HCT116 (cell line): ENCODE measurements around the gene CFL1. TPM values are rescaled to one million over a fixed set of nuclear protein-coding genes. Genes with fewer than 3 reads are reported as not detected.

Experiments
- ATAC-seq: fragments of 200-7000 bp; cut with Tn5 transposase; 2 replicates; pipeline ENCODE4 v1.9.1; 2020; ENCODE audit warnings: mild to moderate bottlenecking, moderate library complexity
- BruUV-seq: library from RNA; stranded (reverse); fragments of 400-500 nt; replicated peaks from 2 replicates; lab custom pipeline; 2021; lab: Mats Ljungman, UMichigan
- CTCF ChIA-PET: fragments of 300-600 bp; sonication (Branson Sonifier 250); formaldehyde crosslinking; loops from one replicate; lab custom pipeline; 2021; ENCODE audit warnings: antibody characterized with exemption; lab: Charles Lee
- POLR2A ChIA-PET: fragments of 300-600, 350-600 bp; sonication (Branson Sonifier 250); formaldehyde crosslinking; loops from one replicate; lab custom pipeline; 2021; ENCODE audit warnings: antibody characterized with exemption; lab: Charles Lee
- RAD21 ChIA-PET, 2 experiments: fragments of 300-600 bp; sonication (Branson Sonifier 250); formaldehyde crosslinking; loops; one replicate each; lab custom pipeline; 2023; ENCODE audit warnings: low total read pairs in 2 of 2; ENCODE audit not compliant: uncharacterized antibody in 2 of 2, unreplicated experiment in 2 of 2, low non-redundant PET in 1 of 2; lab: Charles Lee
- DNase-seq: peaks from one replicate; pipeline ENCODE4 v3.0.0-alpha.2; 2010; ENCODE audit warnings: low read depth, low spot score
- H2AFZ ChIP-seq: fragments of 200-600 bp; shearing (Covaris generic), sonication (generic); 2 replicates; pipeline ENCODE4 v1.6.1; 2017; ENCODE audit warnings: low read depth, mixed run types, mixed read lengths, antibody characterized with exemption, low read length; ENCODE audit not compliant: poor library complexity, severe bottlenecking
- H3K27ac ChIP-seq: 2 replicates; pipeline ENCODE4 v1.5.1; 2012; ENCODE audit warnings: low read depth, low read length
- H3K27me3 ChIP-seq: fragments of 200-600 bp; sonication (generic); 2 replicates; pipeline ENCODE4 v1.6.1; 2016; ENCODE audit warnings: mixed run types, low read length, mixed read lengths; ENCODE audit not compliant: insufficient read depth
- H3K36me3 ChIP-seq, 2 experiments: fragments of 200-500 bp in 1 of 2; fragments of 200-600 bp in 1 of 2; sonication (Bioruptor generic) in 1 of 2; sonication (generic) in 1 of 2; 2 replicates each; pipeline versions ENCODE4 v1.5.1 to v1.6.1; 2014 to 2016; ENCODE audit warnings: low read length in 2 of 2, inconsistent platforms in 1 of 2, mixed read lengths in 1 of 2, mixed run types in 1 of 2; ENCODE audit not compliant: insufficient read depth in 2 of 2, control insufficient read depth in 1 of 2
- H3K4me1 ChIP-seq, 2 experiments: fragments of 200-600 bp in 1 of 2; sonication (generic) in 1 of 2; 2 replicates each; pipeline versions ENCODE4 v1.5.1 to v1.6.1; 2012 to 2017; ENCODE audit warnings: low read length in 2 of 2, inconsistent platforms in 1 of 2, mild to moderate bottlenecking in 1 of 2, mixed read lengths in 1 of 2, mixed run types in 1 of 2, moderate library complexity in 1 of 2; ENCODE audit not compliant: insufficient read depth in 2 of 2, control insufficient read depth in 1 of 2
- H3K4me2 ChIP-seq: fragments of 200-600 bp; sonication (generic); 2 replicates; pipeline ENCODE4 v1.6.1; 2017; ENCODE audit warnings: mixed run types, low read length, mixed read lengths
- H3K4me3 ChIP-seq, 2 experiments: fragments of 200-600 bp in 1 of 2; sonication (generic) in 1 of 2; replicated peaks in 1 of 2; 2 replicates each; pipeline ENCODE4 v1.5.1; 2011 to 2016; ENCODE audit warnings: low read length in 2 of 2, control low read depth in 1 of 2, low read depth in 1 of 2, mild to moderate bottlenecking in 1 of 2, mixed read lengths in 1 of 2, mixed run types in 1 of 2
- H3K79me2 ChIP-seq: fragments of 200-600 bp; sonication (generic); 2 replicates; pipeline ENCODE4 v1.6.1; 2017; ENCODE audit warnings: mild to moderate bottlenecking, mixed run types, low read length, moderate library complexity, mixed read lengths; ENCODE audit not compliant: insufficient read depth
- H3K9ac ChIP-seq: fragments of 200-600 bp; sonication (generic); 2 replicates; pipeline ENCODE4 v1.6.1; 2016; ENCODE audit warnings: low read length, mixed read lengths
- H3K9me2 ChIP-seq: fragments of 200-600 bp; sonication (generic), shearing (Covaris generic); 2 replicates; pipeline ENCODE4 v1.6.1; 2017; ENCODE audit warnings: mixed run types, mild to moderate bottlenecking, moderate library complexity; ENCODE audit not compliant: insufficient read depth
- H3K9me3 ChIP-seq, 2 experiments: fragments of 200-500 bp in 1 of 2; fragments of 200-600 bp in 1 of 2; sonication (Bioruptor generic) in 1 of 2; sonication (generic) in 1 of 2; 2 replicates each; pipeline ENCODE4 v1.6.1; 2014 to 2017; ENCODE audit warnings: low read length in 2 of 2, mixed read lengths in 2 of 2, inconsistent platforms in 1 of 2, low read depth in 1 of 2, mild to moderate bottlenecking in 1 of 2, mixed run types in 1 of 2, moderate library complexity in 1 of 2; ENCODE audit not compliant: control insufficient read depth in 1 of 2, insufficient read depth in 1 of 2
- H4K20me1 ChIP-seq: fragments of 200-600 bp; sonication (generic), shearing (Covaris generic); 2 replicates; pipeline ENCODE4 v1.6.1; 2017; ENCODE audit warnings: mixed run types, mild to moderate bottlenecking, moderate library complexity; ENCODE audit not compliant: insufficient read depth
- CTCF ChIP-seq, 3 experiments: fragments of 200-600 bp in 1 of 3; sonication (generic) in 1 of 3; IDR thresholded peaks in 2 of 3; conservative IDR thresholded peaks in 1 of 3; 2 replicates each; pipeline ENCODE4 v1.5.1; 2012 to 2017; ENCODE audit warnings: low read depth in 2 of 3, low read length in 2 of 3, antibody characterized with exemption in 1 of 3, borderline replicate concordance in 1 of 3, control low read depth in 1 of 3, mild to moderate bottlenecking in 1 of 3, mixed read lengths in 1 of 3, mixed run types in 1 of 3, moderate library complexity in 1 of 3; ENCODE audit not compliant: insufficient read depth in 1 of 3
- POLR2A ChIP-seq: IDR thresholded peaks from 2 replicates; pipeline ENCODE4 v1.7.0; 2011; ENCODE audit warnings: borderline replicate concordance; ENCODE audit not compliant: insufficient read depth, insufficient read length; ENCODE audit errors: extremely low read depth
- POLR2AphosphoS5 ChIP-seq: IDR thresholded peaks from 2 replicates; pipeline ENCODE4 v1.6.1; 2011; ENCODE audit warnings: mild to moderate bottlenecking, low read depth, low read length, moderate library complexity
- SRF ChIP-seq: IDR thresholded peaks from 2 replicates; pipeline ENCODE4 v1.6.1; 2012; ENCODE audit warnings: low read depth
- YY1 ChIP-seq: IDR thresholded peaks from 2 replicates; pipeline ENCODE4 v1.6.1; 2011; ENCODE audit warnings: low read length, low read depth, moderate library complexity, mild to moderate bottlenecking; ENCODE audit not compliant: insufficient replicate concordance; ENCODE audit errors: extremely low read depth
- intact Hi-C: fragments of 100-400 bp; cut with micrococcal nuclease; formaldehyde crosslinking; loops from 2 replicates; pipeline ENCODE4 v1.10.0; 2022
- total RNA-seq: library from RNA; stranded (reverse); gene quantifications from one replicate; pipeline ENCODE4 v1.2.1, GENCODE V29; 2021; ENCODE audit not compliant: unreplicated experiment

Gene CFL1
- total RNA-seq, 1 experiment from 2014 or later = 1,270 TPM

GRCh38 chr11:65891219-65892136 is 33.5 kb upstream of the CFL1 start:
- ATAC-seq = peak; percentile 21
- Histone ChIP-seq H2AFZ (no peak overlapping the region), H3K4me3 (peak overlapping the region; percentile 53 to 92), H3K9me3 (no peaks in the 10 kb centered on the region), H3K27ac (peak overlapping the region; percentile 97), H3K79me2 (peaks cover 66% of the 10 kb centered on the region), H3K36me3 (peaks cover 12 to 35% of the 10 kb centered on the region in 2 experiments), H3K4me2 (peak overlapping the region; percentile 98), H3K9ac (peak overlapping the region; percentile 87), H3K4me1 (peaks cover 16 to 87% of the 10 kb centered on the region in 2 experiments)
- ChIA-PET RAD21 (interaction anchor here in 1 of 2 experiments (1.1 to 1.4 kb wide), 2 partner anchors 24 to 26 kb away, joined by 3 read pairs; no protein-coding TSS in a partner anchor), CTCF (interaction anchor here (0.6 to 6.5 kb wide), 15 partner anchors 9 to 331 kb away, joined by 3 to 82 read pairs (median 4); partner anchors contain the start of genes BANF1, CFL1, FOSL1 and KAT5)
- TF ChIP-seq POLR2AphosphoS5 (peak; percentile 92), SRF (no peak), YY1 (peak; percentile 41), CTCF (IDR thresholded peaks at IDR 0.05 in 2 of 3, conservative IDR thresholded peaks at IDR 0.05 in 1 of 3; ENCODE audit: borderline replicate concordance in 1 of 3, insufficient read depth in 1 of 3, low read depth in 2 of 3, low read length in 2 of 3) (peak in 2 of 3 experiments; percentile 33 to 52; a peak in 3 of 6 replicates), POLR2A (peak; percentile 62)
- TF ChIP-seq, all 23 proteins: peak for 4
- H3K27me3 ChIP-seq = no peaks in the 10 kb centered on the region
- no peak for DNase-seq
- TSS peak; percentile 74 for BruUV-seq
- POLR2A ChIA-PET = interaction anchor here (0.7 to 8.5 kb wide), 19 partner anchors 10 to 468 kb away, joined by 3 to 124 read pairs (median 7); partner anchors contain the start of genes AP5B1, BANF1, CFL1 and EIF1AD
- H4K20me1 ChIP-seq = peaks cover 18% of the 10 kb centered on the region; the same call in 1 of the 2 replicates
- intact Hi-C loops = loop anchor here (1.0 kb wide), 2 partner anchors 24 to 98 kb away; no protein-coding TSS in a partner anchor
- no peaks in the 10 kb centered on the region for H3K9me2 ChIP-seq
